ENCODE measurements around the gene SKOR1.

The SKOR1 gene

DNA sequence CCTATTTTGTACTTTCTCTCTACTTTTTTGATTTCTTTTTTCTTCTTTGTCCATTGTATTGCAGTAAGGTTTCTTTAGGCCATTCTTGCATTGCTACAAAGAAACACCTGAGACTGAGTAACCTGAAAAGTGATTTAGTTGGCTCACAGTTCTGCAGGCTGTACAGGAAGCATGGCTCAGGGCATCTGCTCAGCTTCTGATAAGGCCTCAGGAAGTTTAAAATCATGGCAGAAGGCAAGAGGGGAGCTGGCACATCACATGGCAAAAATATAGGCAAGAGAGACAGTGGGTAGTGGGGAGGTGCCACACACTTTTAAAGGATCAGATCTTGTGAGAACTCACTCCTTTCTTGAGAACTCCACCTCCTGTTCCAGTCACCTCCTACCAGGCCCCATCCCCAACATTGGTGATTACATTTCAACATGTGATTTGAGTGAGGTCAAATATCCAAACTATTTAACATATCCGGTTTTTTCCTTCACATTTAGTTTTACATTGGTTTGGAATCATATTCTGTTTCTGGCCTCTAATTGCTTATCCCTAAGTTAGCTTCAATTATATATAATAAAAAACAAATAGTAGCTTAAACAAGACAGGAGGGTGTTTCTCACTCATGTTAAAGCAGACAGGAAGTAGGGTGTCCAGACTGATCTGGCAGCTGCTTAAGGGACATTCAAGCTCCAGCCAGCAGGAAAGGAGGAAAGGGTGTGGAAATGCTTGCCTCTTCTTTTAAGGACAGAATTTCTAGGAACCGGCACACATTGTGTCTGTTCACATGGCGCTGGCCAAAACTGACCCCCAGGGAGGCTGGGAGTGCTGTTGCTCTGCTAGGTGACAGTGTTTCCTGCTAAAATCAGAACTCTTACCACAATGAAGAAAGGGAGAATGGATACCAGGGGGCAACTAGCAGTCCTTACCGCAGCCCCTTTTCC, 28.8 kb upstream of the SKOR1 start:
- H3K4me1 ChIP-seq (ENCODE audit: control insufficient read depth, insufficient read depth, low read length), result peaks cover 14% of the 10 kb centered on the region
- H3K36me3 ChIP-seq (ENCODE audit: control insufficient read depth, insufficient read depth, low read length), result no peaks in the 10 kb centered on the region
- no peak overlapping the region for H3K27ac ChIP-seq (ENCODE audit: low read depth, low read length)
- H3K9ac ChIP-seq (ENCODE audit: low read depth, low read length), result no peak overlapping the region
- H3K27me3 ChIP-seq (ENCODE audit: control insufficient read depth, insufficient read depth, low read length), result no peaks in the 10 kb centered on the region
- no peaks in the 10 kb centered on the region for H3K9me3 ChIP-seq (ENCODE audit: control insufficient read depth, insufficient read depth, low read length)
- H3K4me3 ChIP-seq (ENCODE audit: low read depth, low read length), result no peak overlapping the region

DNA sequence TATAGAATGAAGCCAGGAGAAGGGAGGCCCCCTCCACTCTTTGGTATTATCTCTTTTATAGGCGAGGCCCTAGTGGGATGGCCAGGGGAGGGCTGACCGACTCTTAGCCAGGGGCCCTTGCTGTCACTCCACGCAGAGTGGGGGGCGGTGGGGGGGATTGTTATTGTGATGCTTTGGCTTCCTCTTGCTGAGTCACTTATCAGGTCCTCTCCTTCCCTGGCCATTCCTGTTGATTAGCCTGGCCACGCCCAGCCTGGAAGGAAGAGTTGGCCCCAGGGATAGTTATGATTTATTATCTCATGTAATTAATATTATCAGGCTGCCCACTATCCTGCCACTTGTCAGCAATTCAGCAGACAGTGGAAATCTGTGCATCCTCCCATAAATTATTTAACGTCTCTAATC, 25.5 kb upstream of the SKOR1 start:
- H3K27me3 ChIP-seq (ENCODE audit: control insufficient read depth, insufficient read depth, low read length), result no peaks in the 10 kb centered on the region
- H3K4me3 ChIP-seq (ENCODE audit: low read depth, low read length), result no peak overlapping the region
- H3K27ac ChIP-seq (ENCODE audit: low read depth, low read length), result no peak overlapping the region
- H3K36me3 ChIP-seq (ENCODE audit: control insufficient read depth, insufficient read depth, low read length), result no peaks in the 10 kb centered on the region
- H3K9me3 ChIP-seq (ENCODE audit: control insufficient read depth, insufficient read depth, low read length), result no peaks in the 10 kb centered on the region
- no peak overlapping the region for H3K9ac ChIP-seq (ENCODE audit: low read depth, low read length)
- H3K4me1 ChIP-seq (ENCODE audit: control insufficient read depth, insufficient read depth, low read length), result peaks cover 9% of the 10 kb centered on the region

DNA sequence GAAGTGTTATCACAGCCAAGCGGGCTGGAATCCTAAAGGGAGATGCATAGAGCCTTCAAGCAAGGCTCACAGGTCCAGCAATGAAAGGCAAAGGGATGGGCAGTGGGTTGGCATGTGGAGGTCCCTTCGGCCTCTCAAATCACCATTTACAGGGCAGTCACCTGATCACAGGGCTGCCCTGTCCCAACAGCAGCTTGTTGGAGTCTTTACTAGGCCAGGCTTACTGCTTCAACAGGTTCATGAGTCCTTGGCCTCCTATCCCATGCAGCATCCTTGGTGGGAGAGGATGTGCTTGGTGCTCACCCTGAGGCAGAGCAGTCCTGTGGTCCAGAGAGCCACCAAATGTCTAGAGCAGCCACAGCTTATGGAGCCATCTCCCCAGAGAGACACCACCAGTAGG, 24.2 kb upstream of the SKOR1 start:
- Histone ChIP-seq H3K4me1 (ENCODE audit: control insufficient read depth, insufficient read depth, low read length) (peaks cover 12% of the 10 kb centered on the region), H3K9ac (ENCODE audit: low read depth, low read length) (no peak overlapping the region), H3K4me3 (ENCODE audit: low read depth, low read length) (no peak overlapping the region), H3K9me3 (ENCODE audit: control insufficient read depth, insufficient read depth, low read length) (no peaks in the 10 kb centered on the region), H3K27ac (ENCODE audit: low read depth, low read length) (no peak overlapping the region), H3K27me3 (ENCODE audit: control insufficient read depth, insufficient read depth, low read length) (no peaks in the 10 kb centered on the region), H3K36me3 (ENCODE audit: control insufficient read depth, insufficient read depth, low read length) (no peaks in the 10 kb centered on the region)

DNA sequence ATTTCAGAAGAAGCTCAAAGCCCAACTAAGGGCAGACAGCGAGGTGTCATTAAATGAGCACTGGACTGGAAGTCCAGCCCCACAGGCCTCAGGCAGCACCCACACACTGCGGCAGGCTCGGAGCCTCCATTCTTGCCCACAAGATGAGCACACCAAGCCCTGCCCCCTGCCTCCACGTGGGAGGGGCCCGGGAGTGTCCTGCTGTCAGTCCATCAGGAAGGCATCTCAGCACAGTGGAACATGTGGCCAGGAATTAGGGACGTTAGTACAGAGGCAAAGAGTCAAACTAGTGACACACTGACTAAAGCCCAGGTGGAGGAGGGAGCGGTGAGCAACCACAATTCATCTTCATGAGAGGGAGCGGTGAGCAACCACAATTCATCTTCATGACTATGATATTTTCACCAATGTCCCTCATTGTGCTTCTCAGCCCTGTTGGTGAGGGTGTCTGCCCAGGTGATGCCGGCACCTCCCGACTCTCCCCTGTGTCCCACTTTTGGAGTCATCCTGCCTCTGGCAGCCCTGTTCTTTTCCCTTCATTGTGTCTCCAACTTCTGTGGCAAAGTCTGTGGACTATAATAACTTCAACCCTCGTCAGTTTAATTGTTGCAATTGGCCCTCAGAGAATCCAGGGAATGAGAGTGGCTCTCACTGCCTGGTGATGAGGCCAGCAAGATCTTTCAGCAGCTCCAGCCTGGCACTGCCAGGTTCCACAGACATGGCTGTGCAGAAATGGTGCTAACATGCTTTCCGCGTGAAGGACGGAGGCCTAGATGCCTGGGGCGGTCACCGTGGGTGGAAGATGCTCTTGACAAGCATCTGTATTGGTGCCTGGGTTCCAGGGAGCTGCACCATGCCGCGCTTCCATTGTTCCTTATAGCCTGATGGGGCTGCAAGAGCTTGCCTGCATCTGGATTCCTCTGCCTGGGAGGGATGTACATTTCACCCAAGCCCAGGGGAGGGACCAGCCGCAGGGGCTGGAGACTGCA, 23.1 kb upstream of the SKOR1 start:
- Histone ChIP-seq H3K4me3 (ENCODE audit: low read depth, low read length) (no peak overlapping the region), H3K9me3 (ENCODE audit: control insufficient read depth, insufficient read depth, low read length) (no peaks in the 10 kb centered on the region)

DNA sequence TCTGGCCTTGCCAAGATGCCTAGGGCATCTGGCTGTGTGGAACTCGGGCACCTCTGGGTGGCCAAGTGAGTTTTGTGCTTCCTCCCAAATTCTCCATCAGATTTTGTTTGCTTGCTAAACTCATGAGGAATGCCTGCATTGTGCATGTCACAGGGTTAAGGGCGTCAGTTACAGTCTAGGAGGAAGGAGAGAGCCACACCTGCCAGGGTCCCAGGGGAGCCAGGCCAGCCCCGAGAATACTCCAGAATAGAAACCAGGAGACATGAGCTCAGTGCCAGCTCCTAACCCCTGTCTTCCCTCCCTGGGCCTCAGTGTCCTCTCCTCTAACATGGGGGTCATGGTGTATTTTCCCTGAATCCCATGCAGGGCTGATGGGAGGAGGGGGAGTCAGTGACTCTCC, 22.0 kb upstream of the SKOR1 start:
- Histone ChIP-seq H3K36me3 (ENCODE audit: control insufficient read depth, insufficient read depth, low read length) (no peaks in the 10 kb centered on the region), H3K27ac (ENCODE audit: low read depth, low read length) (no peak overlapping the region), H3K9me3 (ENCODE audit: control insufficient read depth, insufficient read depth, low read length) (no peaks in the 10 kb centered on the region), H3K9ac (ENCODE audit: low read depth, low read length) (no peak overlapping the region), H3K27me3 (ENCODE audit: control insufficient read depth, insufficient read depth, low read length) (no peaks in the 10 kb centered on the region), H3K4me3 (ENCODE audit: low read depth, low read length) (no peak overlapping the region), H3K4me1 (ENCODE audit: control insufficient read depth, insufficient read depth, low read length) (peaks cover 12% of the 10 kb centered on the region)

More for the DNA sequence above, 23.1 kb upstream of the SKOR1 start:
- Histone ChIP-seq H3K4me1 (ENCODE audit: control insufficient read depth, insufficient read depth, low read length) (peaks cover 12% of the 10 kb centered on the region), H3K9ac (ENCODE audit: low read depth, low read length) (no peak overlapping the region), H3K36me3 (ENCODE audit: control insufficient read depth, insufficient read depth, low read length) (no peaks in the 10 kb centered on the region), H3K27ac (ENCODE audit: low read depth, low read length) (no peak overlapping the region), H3K27me3 (ENCODE audit: control insufficient read depth, insufficient read depth, low read length) (no peaks in the 10 kb centered on the region)

DNA sequence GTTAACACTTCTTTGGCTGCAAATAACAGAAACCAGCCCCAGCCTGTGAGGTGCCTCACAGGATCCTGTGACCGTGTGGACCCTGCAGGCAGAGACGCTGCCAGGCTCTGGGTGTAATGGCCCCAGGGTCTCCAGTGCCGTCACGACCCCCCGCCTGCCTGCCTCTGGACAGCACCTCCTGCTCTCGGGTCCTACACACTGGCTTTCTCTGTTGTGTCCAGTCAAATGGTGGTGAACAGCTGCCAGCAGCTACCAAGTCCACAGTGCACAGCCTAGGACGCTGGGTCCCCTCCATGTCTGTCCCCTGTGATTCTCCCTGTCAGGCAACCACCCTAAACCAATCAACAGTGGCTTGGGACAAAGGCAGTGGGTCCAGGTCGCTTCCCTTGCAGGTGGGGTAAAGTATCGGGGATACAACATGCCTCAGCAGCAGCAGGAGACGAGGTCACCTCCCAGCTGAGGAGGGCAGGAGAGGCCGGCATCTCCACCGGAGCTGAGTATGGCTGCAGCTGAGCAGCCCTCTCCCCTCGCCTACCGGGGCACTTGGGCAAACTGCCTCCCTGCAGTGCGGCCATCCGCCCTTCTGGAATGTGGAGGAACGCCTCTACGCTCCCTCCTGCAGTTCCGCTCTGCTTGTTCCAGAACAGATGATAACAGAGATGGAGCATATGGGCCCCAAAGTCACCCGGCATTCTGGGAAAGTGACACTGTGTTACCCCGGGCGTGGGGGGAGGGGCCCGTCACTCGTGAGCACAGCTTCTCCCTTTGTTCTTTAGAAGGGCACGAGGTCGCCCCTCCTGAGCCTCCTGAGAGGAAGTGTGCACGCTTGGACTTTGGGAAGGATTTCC, 21.1 kb upstream of the SKOR1 start:
- Histone ChIP-seq H3K4me3 (ENCODE audit: low read depth, low read length) (no peak overlapping the region), H3K9me3 (ENCODE audit: control insufficient read depth, insufficient read depth, low read length) (no peaks in the 10 kb centered on the region), H3K9ac (ENCODE audit: low read depth, low read length) (no peak overlapping the region), H3K36me3 (ENCODE audit: control insufficient read depth, insufficient read depth, low read length) (no peaks in the 10 kb centered on the region), H3K27me3 (ENCODE audit: control insufficient read depth, insufficient read depth, low read length) (no peaks in the 10 kb centered on the region), H3K4me1 (ENCODE audit: control insufficient read depth, insufficient read depth, low read length) (peaks cover 12% of the 10 kb centered on the region), H3K27ac (ENCODE audit: low read depth, low read length) (no peak overlapping the region)

DNA sequence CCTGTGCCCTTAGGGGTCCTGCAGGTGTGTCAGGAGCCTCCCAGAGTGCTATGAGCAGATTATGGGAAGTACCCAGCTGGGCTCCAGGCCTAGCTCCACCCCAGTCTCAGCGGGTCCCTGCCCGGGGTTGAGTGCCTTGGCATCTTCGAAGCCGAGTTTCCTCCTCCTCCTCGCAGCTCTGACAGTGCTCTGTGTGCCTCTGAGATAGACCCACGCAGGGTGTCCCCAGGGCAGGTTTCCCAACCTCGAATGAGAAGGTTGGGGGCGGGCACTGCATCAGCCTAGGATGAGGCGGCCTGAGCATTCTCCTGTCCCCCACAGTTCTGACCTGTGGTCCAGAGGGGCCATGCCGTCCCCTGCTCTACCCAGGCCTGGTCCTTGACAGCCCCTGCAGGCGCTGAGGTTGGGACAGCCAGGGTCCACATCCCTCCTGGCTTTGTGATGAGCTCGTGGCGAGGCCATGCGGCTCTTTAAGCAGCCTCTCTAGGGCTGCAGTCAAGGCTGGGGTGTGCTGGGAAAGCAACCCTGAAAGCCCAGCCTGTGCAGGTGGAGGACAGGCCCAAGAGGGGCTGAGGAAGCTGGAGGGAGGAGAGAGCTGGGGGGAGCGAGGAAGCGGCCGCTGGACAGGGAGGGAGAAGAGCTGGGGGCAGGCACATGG, 20.2 kb upstream of the SKOR1 start:
- Histone ChIP-seq H3K9me3 (ENCODE audit: control insufficient read depth, insufficient read depth, low read length) (no peaks in the 10 kb centered on the region), H3K4me3 (ENCODE audit: low read depth, low read length) (no peak overlapping the region), H3K9ac (ENCODE audit: low read depth, low read length) (no peak overlapping the region), H3K27me3 (ENCODE audit: control insufficient read depth, insufficient read depth, low read length) (no peaks in the 10 kb centered on the region), H3K36me3 (ENCODE audit: control insufficient read depth, insufficient read depth, low read length) (no peaks in the 10 kb centered on the region), H3K4me1 (ENCODE audit: control insufficient read depth, insufficient read depth, low read length) (peaks cover 12% of the 10 kb centered on the region), H3K27ac (ENCODE audit: low read depth, low read length) (no peak overlapping the region)

DNA sequence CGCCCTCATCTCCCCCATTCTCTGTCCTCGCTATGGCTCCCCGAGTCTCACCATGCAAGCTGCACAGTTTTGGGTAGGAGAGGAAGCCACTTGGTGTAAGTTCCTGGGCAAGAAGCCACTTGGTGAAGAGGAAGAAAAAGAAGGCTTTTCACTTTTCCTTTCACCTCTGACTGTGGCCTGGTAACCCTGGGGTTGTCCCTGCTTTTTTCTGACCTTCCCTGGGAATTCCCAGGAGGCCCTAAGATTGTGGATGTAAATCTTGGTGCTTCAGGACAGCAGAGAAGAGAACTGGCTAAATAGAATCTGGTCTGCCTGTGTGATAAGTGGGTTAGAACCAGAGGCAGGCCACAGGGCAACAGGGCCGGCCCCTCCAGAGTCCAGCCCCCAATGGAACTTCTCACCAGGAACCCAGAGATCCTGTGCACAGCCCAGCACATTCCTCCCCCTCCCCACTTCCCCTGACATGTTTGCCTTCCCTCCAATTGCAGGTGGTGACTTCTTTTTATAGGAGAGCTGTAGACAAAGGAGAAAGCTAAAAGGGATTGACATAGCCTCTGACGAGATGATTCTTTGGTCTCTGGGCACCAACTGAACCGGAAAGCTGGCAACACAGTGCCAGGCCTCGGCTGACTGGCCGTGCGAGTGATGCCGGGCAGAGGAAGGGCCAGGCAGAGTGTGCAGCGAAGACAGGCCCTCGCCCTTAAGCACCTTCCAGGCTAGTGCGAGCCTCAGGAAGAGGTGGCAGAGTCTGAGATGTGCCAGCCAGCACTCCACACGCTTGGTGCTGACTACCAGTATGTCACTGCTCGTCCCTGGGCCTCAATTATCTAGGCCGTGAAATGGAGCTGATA, 19.4 kb upstream of the SKOR1 start:
- no peak overlapping the region for H3K27ac ChIP-seq (ENCODE audit: low read depth, low read length)

DNA sequence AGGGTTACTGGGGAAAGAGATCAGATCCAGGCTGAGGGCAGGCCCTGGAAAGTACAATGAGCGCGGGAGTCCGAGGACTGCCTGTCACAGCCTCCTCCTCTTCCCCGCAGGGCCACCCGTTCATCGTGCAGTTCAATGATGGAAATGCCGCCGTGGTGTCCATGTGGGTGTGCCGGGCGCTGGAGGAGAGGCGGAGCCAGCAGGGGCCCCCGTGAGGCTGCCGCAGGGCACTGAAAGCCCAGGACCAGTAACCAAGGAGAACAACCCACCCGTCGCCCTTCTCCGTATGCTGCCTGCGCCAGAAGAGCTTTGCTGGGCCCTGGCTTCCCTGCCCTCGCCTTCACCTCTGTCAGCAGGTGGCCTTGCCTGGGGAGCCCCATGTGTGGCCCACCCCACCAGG, 18.8 kb upstream of the SKOR1 start:
- H3K4me3 ChIP-seq (ENCODE audit: low read depth, low read length), result no peak overlapping the region
- H3K4me1 ChIP-seq (ENCODE audit: control insufficient read depth, insufficient read depth, low read length), result peaks cover 12% of the 10 kb centered on the region
- H3K9ac ChIP-seq (ENCODE audit: low read depth, low read length), result no peak overlapping the region
- H3K36me3 ChIP-seq (ENCODE audit: control insufficient read depth, insufficient read depth, low read length), result no peaks in the 10 kb centered on the region
- H3K27ac ChIP-seq (ENCODE audit: low read depth, low read length), result no peak overlapping the region
- no peaks in the 10 kb centered on the region for H3K9me3 ChIP-seq (ENCODE audit: control insufficient read depth, insufficient read depth, low read length)
- H3K27me3 ChIP-seq (ENCODE audit: control insufficient read depth, insufficient read depth, low read length), result no peaks in the 10 kb centered on the region

More for the DNA sequence above, 19.4 kb upstream of the SKOR1 start:
- no peak overlapping the region for H3K4me3 ChIP-seq (ENCODE audit: low read depth, low read length)
- H3K9me3 ChIP-seq (ENCODE audit: control insufficient read depth, insufficient read depth, low read length), result no peaks in the 10 kb centered on the region
- no peaks in the 10 kb centered on the region for H3K27me3 ChIP-seq (ENCODE audit: control insufficient read depth, insufficient read depth, low read length)
- H3K9ac ChIP-seq (ENCODE audit: low read depth, low read length), result no peak overlapping the region
- H3K4me1 ChIP-seq (ENCODE audit: control insufficient read depth, insufficient read depth, low read length), result peaks cover 12% of the 10 kb centered on the region
- no peaks in the 10 kb centered on the region for H3K36me3 ChIP-seq (ENCODE audit: control insufficient read depth, insufficient read depth, low read length)

All from HUES48 (cell line).